HepG2 (cell line): Measurements from ENCODE around the gene RESP18. TPM values are rescaled to one million over a fixed set of nuclear protein-coding genes. Genes with fewer than 3 reads are reported as not detected.

Experiments
- AKAP8 ChIP-seq: sonication (generic); formaldehyde crosslinking; IDR thresholded peaks from 2 replicates; pipeline ENCODE4 v1.5.1; 2020; ENCODE audit warnings: mild to moderate bottlenecking, missing genetic modification reagents
- CBX2 ChIP-seq, 2 experiments: fragments of 200-600 bp in 1 of 2; sonication (generic); formaldehyde crosslinking in 1 of 2; IDR thresholded peaks; 2 replicates each; pipeline versions ENCODE4 v1.7.0 to v1.8.1; 2018 to 2022; ENCODE audit warnings: low read depth in 2 of 2, low read length in 1 of 2, mild to moderate bottlenecking in 1 of 2, missing genetic modification reagents in 1 of 2
- CREB1 ChIP-seq, 2 experiments: fragments of 450-650 bp in 1 of 2; IDR thresholded peaks; 2 replicates each; pipeline ENCODE4 v1.6.1; 2016 to 2017; ENCODE audit warnings: control low read depth in 1 of 2, mild to moderate bottlenecking in 1 of 2, missing compliant biosample characterization in 1 of 2, missing genetic modification characterization in 1 of 2
- HOXA9 ChIP-seq: sonication (generic); formaldehyde crosslinking; IDR thresholded peaks from 2 replicates; pipeline ENCODE4 v1.8.1; 2022; ENCODE audit warnings: missing genetic modification reagents, mild to moderate bottlenecking, moderate library complexity, borderline replicate concordance
- KAT7 ChIP-seq: IDR thresholded peaks from 2 replicates; pipeline ENCODE4 v1.6.1; 2018; ENCODE audit warnings: borderline replicate concordance, missing compliant biosample characterization
- MTF1 ChIP-seq: sonication (generic); formaldehyde crosslinking; IDR thresholded peaks from 2 replicates; pipeline ENCODE4 v1.5.0; 2020; ENCODE audit warnings: missing genetic modification reagents
- SMAD9 ChIP-seq: sonication (generic); formaldehyde crosslinking; IDR thresholded peaks from 2 replicates; pipeline ENCODE4 v1.5.1; 2020; ENCODE audit warnings: mild to moderate bottlenecking, missing genetic modification reagents
- ZNF543 ChIP-seq: sonication (generic); formaldehyde crosslinking; IDR thresholded peaks from 2 replicates; pipeline ENCODE4 v1.4.0; 2020; ENCODE audit warnings: mild to moderate bottlenecking, missing genetic modification reagents
- ZNF672 ChIP-seq: sonication (generic); formaldehyde crosslinking; IDR thresholded peaks from 2 replicates; pipeline ENCODE4 v1.8.1; 2022; ENCODE audit warnings: missing genetic modification reagents
- polyA plus RNA-seq, 8 experiments: library from polyadenylated mRNA; depleted of rRNA in 3 of 8; stranded (reverse) in 7 of 8; unstranded in 1 of 8; fragments of >200 nt; fragmentation: Illumina TruSeq in 4 of 8; extraction: Trizol in 4 of 8; gene quantifications; 2 replicates each; pipeline versions ENCODE4 v1.2.1 to v1.2.3, GENCODE V29; 2011 to 2016; ENCODE audit warnings: low read depth in 4 of 8, missing spikeins in 1 of 8, mixed read lengths in 1 of 8; ENCODE audit not compliant: insufficient read depth in 1 of 8
- total RNA-seq, 5 experiments: library from RNA; depleted of rRNA; stranded (reverse); fragments of >200 nt; fragmentation: Illumina TruSeq; extraction: Trizol; gene quantifications; 2 replicates each; pipeline ENCODE4 v1.2.3, GENCODE V29; 2016; ENCODE audit warnings: low read depth in 1 of 5
- TF ChIP-seq, protein P1 (sequence below): sonication (generic); formaldehyde crosslinking; IDR thresholded peaks from 2 replicates; pipeline ENCODE4 v1.8.0; 2022; ENCODE audit warnings: missing genetic modification reagents, mild to moderate bottlenecking, moderate library complexity, borderline replicate concordance
- TF ChIP-seq, protein P2 (sequence below): sonication (generic); formaldehyde crosslinking; conservative IDR thresholded peaks from 2 replicates; pipeline ENCODE4 v1.4.0; 2020; ENCODE audit warnings: missing genetic modification reagents
- TF ChIP-seq, protein P3 (sequence below): sonication (generic); formaldehyde crosslinking; IDR thresholded peaks from 2 replicates; pipeline ENCODE4 v1.4.0; 2020; ENCODE audit warnings: missing genetic modification reagents
- TF ChIP-seq, protein P4 (sequence below): sonication (generic); formaldehyde crosslinking; IDR thresholded peaks from 2 replicates; pipeline ENCODE4 v1.8.0; 2022; ENCODE audit warnings: missing genetic modification reagents, low read depth, mild to moderate bottlenecking, borderline replicate concordance
- TF ChIP-seq, protein P5 (sequence below): sonication (generic); formaldehyde crosslinking; IDR thresholded peaks from 2 replicates; pipeline ENCODE4 v1.5.0; 2020; ENCODE audit warnings: mild to moderate bottlenecking, missing genetic modification reagents, borderline replicate concordance
- TF ChIP-seq, protein P6 (sequence below): fragments of 450-650 bp; IDR thresholded peaks from 2 replicates; pipeline ENCODE4 v1.6.1; 2016

Gene RESP18
- total and polyA plus RNA-seq, 2 of the 13 experiments (the other 11 are each of a cell fraction or from before 2014, with no cell fraction given), result not detected

DNA sequence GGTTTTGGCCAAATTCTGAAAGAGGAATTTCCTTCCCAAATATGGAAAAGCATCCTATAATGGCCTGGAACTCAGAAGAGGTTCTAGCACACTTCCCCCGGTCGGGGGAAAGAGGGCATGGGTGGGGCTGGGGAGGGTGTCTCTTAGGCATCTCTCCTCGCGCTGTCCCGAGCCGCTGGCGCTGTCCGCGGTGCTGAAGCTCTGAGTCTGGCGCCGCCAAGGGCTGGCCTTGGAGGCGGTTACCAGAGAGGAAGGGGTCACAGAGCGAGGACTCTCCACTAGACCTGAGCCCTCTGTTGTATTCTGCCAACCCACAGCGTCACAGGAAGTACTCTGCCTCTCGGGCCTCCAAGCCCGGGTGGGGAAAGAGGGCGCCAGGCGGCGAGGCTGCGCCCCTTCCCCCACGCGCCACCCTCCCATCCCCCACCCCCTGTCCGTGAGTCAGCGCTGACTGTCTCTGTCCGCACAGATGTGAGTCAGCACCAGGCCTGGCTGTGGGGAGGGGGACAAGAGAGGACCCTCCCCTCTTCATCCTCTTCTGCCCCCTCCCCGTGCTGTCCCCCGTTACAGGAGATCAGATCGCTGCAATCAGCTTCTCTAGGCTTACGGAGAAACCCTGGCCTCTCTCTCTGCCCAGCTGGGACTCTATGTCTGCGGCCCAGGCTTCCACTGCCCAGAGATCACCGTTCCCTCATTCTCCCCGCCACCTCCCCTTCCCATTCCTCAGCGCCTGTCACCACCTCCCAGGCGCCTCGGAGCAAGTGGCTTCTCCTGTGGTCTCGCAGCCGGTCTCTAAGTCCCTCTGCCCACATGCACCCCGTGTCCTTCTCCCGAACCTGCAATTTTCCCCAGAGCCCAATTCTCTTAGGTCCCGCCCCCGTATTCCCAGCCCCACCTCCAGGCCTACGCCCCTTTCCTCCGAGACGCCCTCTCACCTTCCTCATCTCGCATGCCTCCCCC, 24.1 kb downstream of the RESP18 start (continued):
- TF ChIP-seq, protein P1, sequence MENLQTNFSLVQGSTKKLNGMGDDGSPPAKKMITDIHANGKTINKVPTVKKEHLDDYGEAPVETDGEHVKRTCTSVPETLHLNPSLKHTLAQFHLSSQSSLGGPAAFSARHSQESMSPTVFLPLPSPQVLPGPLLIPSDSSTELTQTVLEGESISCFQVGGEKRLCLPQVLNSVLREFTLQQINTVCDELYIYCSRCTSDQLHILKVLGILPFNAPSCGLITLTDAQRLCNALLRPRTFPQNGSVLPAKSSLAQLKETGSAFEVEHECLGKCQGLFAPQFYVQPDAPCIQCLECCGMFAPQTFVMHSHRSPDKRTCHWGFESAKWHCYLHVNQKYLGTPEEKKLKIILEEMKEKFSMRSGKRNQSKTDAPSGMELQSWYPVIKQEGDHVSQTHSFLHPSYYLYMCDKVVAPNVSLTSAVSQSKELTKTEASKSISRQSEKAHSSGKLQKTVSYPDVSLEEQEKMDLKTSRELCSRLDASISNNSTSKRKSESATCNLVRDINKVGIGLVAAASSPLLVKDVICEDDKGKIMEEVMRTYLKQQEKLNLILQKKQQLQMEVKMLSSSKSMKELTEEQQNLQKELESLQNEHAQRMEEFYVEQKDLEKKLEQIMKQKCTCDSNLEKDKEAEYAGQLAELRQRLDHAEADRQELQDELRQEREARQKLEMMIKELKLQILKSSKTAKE, result peak; percentile 68
- no peak for TF ChIP-seq CREB1 (IDR thresholded peaks at IDR 0.05)
- no peak for TF ChIP-seq CREB1 (CRISPR knock-in tag; IDR thresholded peaks at IDR 0.05)
- no peak for TF ChIP-seq KAT7 (CRISPR knock-in tag)
- peak; percentile 83; the same call in 1 of the 2 replicates for TF ChIP-seq ZNF543 (CRISPR knock-in tag)
- TF ChIP-seq, protein P2, sequence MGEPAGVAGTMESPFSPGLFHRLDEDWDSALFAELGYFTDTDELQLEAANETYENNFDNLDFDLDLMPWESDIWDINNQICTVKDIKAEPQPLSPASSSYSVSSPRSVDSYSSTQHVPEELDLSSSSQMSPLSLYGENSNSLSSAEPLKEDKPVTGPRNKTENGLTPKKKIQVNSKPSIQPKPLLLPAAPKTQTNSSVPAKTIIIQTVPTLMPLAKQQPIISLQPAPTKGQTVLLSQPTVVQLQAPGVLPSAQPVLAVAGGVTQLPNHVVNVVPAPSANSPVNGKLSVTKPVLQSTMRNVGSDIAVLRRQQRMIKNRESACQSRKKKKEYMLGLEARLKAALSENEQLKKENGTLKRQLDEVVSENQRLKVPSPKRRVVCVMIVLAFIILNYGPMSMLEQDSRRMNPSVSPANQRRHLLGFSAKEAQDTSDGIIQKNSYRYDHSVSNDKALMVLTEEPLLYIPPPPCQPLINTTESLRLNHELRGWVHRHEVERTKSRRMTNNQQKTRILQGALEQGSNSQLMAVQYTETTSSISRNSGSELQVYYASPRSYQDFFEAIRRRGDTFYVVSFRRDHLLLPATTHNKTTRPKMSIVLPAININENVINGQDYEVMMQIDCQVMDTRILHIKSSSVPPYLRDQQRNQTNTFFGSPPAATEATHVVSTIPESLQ (CRISPR knock-in tag), result peak; percentile 97
- no peak for TF ChIP-seq SMAD9
- TF ChIP-seq, protein P3, sequence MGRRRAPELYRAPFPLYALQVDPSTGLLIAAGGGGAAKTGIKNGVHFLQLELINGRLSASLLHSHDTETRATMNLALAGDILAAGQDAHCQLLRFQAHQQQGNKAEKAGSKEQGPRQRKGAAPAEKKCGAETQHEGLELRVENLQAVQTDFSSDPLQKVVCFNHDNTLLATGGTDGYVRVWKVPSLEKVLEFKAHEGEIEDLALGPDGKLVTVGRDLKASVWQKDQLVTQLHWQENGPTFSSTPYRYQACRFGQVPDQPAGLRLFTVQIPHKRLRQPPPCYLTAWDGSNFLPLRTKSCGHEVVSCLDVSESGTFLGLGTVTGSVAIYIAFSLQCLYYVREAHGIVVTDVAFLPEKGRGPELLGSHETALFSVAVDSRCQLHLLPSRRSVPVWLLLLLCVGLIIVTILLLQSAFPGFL, result 0 out of 2 replicates have a peak, but pooled peaks have one; percentile 69
- TF ChIP-seq, protein P4, sequence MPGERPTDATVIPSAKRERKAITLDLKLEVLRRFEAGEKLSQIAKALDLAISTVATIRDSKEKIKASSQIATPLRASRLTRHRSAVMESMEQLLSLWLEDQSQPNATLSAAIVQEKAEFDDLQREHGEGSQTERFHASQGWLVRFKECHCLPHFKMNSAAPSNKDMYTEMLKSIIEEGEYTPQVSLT (CRISPR knock-in tag), result no peak
- no peak for TF ChIP-seq AKAP8 (CRISPR knock-in tag)
- TF ChIP-seq MTF1 (CRISPR knock-in tag), result peak; percentile 93
- TF ChIP-seq, protein P5, sequence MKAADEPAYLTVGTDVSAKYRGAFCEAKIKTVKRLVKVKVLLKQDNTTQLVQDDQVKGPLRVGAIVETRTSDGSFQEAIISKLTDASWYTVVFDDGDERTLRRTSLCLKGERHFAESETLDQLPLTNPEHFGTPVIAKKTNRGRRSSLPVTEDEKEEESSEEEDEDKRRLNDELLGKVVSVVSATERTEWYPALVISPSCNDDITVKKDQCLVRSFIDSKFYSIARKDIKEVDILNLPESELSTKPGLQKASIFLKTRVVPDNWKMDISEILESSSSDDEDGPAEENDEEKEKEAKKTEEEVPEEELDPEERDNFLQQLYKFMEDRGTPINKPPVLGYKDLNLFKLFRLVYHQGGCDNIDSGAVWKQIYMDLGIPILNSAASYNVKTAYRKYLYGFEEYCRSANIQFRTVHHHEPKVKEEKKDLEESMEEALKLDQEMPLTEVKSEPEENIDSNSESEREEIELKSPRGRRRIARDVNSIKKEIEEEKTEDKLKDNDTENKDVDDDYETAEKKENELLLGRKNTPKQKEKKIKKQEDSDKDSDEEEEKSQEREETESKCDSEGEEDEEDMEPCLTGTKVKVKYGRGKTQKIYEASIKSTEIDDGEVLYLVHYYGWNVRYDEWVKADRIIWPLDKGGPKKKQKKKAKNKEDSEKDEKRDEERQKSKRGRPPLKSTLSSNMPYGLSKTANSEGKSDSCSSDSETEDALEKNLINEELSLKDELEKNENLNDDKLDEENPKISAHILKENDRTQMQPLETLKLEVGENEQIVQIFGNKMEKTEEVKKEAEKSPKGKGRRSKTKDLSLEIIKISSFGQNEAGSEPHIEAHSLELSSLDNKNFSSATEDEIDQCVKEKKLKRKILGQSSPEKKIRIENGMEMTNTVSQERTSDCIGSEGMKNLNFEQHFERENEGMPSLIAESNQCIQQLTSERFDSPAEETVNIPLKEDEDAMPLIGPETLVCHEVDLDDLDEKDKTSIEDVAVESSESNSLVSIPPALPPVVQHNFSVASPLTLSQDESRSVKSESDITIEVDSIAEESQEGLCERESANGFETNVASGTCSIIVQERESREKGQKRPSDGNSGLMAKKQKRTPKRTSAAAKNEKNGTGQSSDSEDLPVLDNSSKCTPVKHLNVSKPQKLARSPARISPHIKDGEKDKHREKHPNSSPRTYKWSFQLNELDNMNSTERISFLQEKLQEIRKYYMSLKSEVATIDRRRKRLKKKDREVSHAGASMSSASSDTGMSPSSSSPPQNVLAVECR (CRISPR knock-in tag), result peak; percentile 65; the same call in 1 of the 2 replicates
- TF ChIP-seq, protein P6, sequence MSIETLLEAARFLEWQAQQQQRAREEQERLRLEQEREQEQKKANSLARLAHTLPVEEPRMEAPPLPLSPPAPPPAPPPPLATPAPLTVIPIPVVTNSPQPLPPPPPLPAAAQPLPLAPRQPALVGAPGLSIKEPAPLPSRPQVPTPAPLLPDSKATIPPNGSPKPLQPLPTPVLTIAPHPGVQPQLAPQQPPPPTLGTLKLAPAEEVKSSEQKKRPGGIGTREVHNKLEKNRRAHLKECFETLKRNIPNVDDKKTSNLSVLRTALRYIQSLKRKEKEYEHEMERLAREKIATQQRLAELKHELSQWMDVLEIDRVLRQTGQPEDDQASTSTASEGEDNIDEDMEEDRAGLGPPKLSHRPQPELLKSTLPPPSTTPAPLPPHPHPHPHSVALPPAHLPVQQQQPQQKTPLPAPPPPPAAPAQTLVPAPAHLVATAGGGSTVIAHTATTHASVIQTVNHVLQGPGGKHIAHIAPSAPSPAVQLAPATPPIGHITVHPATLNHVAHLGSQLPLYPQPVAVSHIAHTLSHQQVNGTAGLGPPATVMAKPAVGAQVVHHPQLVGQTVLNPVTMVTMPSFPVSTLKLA, result no peak
- TF ChIP-seq CBX2 (IDR thresholded peaks at IDR 0.05; ENCODE audit: low read depth, low read length), result no peak
- TF ChIP-seq CBX2 (CRISPR knock-in tag; IDR thresholded peaks at IDR 0.05; ENCODE audit: low read depth), result no peak
- no peak for TF ChIP-seq ZNF672
- TF ChIP-seq HOXA9, result peak; percentile 97
